GM19455 (cell line): ENCODE measurements around the gene PDE2A.

Source experiments
- ATAC-seq: cut with Tn5 transposase; IDR thresholded peaks from one replicate; pipeline ENCODE4 v1.9.1; 2021; ENCODE audit not compliant: unreplicated experiment

The PDE2A gene

GRCh38 chr11:72617080-72617762 is 57.0 kb downstream of the PDE2A start:
- no peak for ATAC-seq

DNA sequence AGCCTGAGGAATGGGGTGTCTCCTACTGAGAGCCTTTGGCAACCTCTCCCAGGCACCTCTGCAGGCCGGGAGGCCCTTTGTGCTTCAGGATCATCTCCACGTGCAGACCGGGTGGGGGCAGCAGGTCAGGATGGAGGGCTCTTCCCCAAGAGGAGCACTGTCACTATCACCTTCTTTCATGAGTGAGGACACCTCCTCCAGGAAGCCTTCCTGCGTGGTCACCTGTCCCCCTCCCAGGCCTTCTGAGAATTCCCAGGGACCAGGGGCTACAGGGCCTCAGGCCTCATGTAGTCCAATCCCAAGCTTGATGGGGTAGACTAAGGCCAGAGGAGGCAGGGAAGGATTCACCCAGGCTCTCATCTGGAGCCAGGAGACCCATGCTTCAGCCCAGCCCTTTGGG is 57.6 kb downstream of the PDE2A start:
- ATAC-seq: no peak

DNA sequence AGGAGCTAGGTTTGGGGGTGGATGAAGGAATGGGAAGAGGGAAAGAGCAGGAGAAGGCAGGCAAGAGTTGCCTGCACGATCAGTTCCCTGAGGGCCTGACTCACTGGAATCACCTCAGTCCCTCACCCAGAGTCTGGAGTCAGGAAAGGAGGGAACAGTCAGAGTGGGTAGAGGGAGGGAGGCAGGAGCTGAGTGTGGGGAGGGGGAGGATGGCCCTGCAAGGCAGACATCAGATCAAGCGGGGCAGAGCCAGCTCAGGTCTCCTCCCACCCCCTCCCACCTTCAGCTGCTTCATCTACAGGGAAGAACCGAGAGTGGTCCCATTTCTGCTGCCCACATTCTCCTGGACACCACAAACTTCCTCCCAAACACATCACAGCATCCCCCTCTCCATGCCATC is 58.9 kb downstream of the PDE2A start:
- no peak for ATAC-seq

- no peak for ATAC-seq
Observed at GRCh38 chr11:72614381-72614780, 59.8 kb downstream of the PDE2A start.

DNA sequence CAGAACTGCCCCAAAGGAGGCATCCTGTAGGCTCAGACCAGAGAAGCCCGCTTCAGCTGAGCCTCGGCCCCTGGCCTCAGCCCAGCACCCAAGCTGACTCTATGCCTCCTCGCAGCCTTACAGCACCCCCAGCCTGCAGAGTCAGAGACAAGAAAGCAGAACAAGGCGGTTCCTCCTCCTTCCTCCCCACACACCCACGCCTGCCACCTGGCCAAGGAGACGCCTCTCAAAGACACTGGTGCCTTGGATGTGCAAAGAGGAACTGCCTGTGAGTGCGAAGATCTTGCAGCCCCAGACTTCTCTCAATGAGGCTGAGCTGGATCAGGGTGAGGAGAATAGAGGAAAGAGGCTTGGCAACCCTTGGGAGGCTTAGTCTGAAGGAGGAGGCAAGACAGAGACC is 60.2 kb downstream of the PDE2A start:
- ATAC-seq: no peak

- no peak for ATAC-seq
Observed at GRCh38 chr11:72613450-72613849, 60.8 kb downstream of the PDE2A start.

DNA sequence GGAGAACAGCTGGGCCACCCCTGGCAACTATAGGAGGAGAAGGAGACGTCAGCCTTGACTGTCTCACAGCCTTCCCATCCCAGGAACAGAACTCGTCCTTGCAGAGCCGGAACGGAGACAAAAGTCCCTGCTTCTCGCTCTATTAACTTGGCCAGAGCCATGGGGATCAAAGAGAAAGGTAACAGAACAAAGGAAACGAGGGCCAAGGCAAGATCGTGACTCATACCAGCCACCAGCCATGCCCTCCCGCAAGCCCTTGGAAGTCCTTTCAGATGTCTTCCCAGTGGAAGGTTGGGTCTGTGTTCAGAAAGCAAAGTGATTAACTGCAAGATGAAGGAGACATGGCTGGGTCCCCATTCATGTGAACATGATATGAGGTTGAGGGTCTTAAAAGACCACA is 64.7 kb downstream of the PDE2A start:
- no peak for ATAC-seq

- no peak for ATAC-seq
Observed at GRCh38 chr11:72609045-72609444, 65.2 kb downstream of the PDE2A start.

GRCh38 chr11:72607496-72607895 is 66.7 kb downstream of the PDE2A start:
- ATAC-seq: no peak

DNA sequence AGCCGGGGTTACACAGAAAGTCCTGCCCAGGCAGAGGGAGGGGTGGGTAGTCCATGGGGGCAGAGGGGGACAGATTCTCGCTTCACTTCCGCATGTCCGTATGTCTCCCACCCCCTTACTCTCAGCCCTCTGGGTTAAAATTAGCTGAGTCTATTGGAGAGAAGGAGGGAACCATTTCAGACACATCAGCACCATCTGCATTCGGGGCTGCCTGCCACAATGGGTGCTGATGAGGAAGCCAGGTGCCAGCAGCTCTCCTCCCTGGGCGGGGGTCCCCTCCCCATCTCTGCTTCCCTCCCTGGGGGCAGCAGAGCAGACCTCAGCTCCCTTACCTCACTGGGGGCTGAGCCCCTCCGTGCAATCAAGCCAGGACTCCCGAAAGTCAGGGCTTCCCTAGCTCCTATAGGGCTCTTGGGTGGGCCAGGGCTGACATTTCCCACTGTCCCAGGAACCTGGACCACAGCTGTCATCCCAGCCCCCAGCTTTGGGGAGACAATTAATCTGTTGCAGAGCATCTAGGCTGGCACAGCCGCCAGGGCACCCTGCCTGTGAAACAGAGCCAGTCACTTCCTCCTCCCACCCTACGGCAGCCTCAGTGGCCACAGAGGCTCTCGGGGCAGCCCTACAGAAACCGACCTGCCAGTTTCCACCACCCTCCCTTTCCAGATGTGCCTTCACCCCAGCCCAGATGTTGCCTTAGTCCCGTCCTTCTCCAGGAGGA is 67.3 kb downstream of the PDE2A start:
- no peak for ATAC-seq

GRCh38 chr11:72605973-72606747 is 68.1 kb downstream of the PDE2A start:
- ATAC-seq: no peak

- no peak for ATAC-seq
Observed at GRCh38 chr11:72604256-72604655, 70.0 kb downstream of the PDE2A start.

DNA sequence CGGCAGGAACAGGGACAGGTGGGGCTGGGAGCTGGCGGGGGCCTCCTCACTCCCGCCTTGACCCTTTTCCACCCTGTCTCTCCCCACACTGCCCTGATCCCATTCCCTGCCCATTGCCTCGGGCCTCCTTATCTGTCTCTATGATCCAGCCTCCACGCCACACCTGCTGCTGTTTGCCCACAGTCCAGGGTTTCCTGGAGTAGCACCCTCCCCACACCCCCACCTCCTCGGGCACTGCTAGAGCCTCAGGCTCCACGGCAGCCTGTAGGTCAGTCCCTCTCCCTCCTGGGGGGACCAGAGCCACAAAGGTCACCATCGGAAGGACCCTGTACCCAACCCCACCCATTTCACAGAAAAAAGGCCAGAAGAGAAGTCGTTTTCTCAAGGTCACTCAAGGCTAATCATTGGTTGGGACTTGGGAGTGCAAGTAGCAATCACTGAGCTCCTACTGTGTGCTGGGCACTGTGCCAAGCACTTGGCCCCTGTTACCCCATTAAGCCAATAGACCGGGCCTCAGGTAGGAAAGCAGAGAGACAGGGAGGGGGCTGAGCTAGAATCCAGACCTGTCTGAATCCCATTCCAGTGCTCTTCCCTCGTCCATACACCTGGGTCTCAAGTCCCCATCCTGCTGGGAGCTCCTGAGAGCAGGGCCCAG is 71.8 kb downstream of the PDE2A start:
- no peak for ATAC-seq

GRCh38 chr11:72600557-72600956 is 73.7 kb downstream of the PDE2A start:
- ATAC-seq: no peak

GRCh38 chr11:72599325-72600117 is 74.7 kb downstream of the PDE2A start:
- ATAC-seq: no peak

- no peak for ATAC-seq
Observed at GRCh38 chr11:72598906-72599305, 75.3 kb downstream of the PDE2A start.

DNA sequence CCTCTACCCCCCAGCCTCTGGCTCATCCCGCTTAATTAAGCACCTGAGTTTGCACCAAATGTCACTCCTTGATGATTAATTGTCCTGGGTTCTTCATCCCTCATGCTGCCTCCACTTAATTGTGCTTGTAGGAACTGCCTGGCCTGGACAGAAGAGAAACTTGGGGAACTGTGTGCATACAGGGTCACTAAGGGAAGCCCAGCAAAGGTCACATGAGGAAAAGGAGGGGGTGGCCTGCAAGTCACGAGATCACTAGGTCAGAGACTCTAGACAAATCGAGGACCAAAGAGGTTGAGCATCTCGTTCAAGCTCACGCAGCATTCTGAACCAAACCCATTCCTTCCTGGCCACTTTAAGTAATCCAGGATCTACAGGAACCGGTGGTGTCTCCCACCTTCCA is 75.8 kb downstream of the PDE2A start:
- ATAC-seq: no peak

- no peak for ATAC-seq
Observed at GRCh38 chr11:72597721-72598120, 76.5 kb downstream of the PDE2A start.

- no peak for ATAC-seq
Observed at GRCh38 chr11:72595292-72595684, 78.9 kb downstream of the PDE2A start.

DNA sequence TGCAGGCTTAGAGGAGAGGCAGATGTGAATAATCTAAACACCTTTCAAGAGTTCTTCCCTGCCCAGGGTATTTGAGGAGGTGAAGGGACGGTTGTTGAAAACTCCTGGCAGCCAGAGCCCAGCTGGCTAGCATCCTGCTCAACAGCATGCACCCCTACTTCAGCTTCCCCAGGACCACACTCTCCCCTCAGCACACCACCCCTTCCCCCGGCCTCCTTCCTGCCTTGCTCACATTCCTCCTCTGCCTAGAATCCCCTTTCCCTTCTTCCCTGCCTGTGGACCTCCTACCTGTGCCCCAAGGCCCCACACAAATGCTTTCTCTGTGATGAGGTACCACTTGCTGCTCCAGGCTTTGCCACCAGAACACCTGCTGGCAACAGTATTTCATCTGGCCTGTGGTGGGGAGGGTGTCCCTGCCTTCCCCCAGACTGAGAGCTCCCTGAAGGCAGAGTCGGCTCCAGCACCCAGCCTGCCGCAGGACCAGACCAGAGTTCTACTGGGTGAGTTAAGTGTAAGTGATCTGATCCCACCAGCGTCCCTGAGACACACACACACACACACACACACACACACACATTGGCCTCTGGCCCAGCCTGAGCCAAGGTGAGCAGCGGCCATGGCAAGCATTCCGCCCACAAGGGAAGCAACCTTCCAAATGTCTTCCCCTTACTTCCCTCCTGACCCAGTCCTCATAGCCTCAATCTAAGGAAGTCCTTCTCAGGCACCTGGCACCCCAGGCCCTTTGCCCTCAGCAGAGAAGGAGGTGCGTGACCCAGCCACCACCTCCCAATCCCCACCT is 79.5 kb downstream of the PDE2A start:
- ATAC-seq: no peak
